Cardiac atrium fibroblast (primary cell): ENCODE data around the gene PAXX. TPM values are rescaled to one million over a fixed set of nuclear protein-coding genes. Genes with fewer than 3 reads are reported as not detected.

ENCODE experiments used
- total RNA-seq: library from RNA; depleted of rRNA; stranded (reverse); fragments of >200 nt; gene quantifications from 2 replicates; pipeline ENCODE4 v1.2.3, GENCODE V29; 2015

PAXX gene, protein sequence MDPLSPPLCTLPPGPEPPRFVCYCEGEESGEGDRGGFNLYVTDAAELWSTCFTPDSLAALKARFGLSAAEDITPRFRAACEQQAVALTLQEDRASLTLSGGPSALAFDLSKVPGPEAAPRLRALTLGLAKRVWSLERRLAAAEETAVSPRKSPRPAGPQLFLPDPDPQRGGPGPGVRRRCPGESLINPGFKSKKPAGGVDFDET
- 17.7 and 29.2 TPM in 2 replicates for total RNA-seq

DNA sequence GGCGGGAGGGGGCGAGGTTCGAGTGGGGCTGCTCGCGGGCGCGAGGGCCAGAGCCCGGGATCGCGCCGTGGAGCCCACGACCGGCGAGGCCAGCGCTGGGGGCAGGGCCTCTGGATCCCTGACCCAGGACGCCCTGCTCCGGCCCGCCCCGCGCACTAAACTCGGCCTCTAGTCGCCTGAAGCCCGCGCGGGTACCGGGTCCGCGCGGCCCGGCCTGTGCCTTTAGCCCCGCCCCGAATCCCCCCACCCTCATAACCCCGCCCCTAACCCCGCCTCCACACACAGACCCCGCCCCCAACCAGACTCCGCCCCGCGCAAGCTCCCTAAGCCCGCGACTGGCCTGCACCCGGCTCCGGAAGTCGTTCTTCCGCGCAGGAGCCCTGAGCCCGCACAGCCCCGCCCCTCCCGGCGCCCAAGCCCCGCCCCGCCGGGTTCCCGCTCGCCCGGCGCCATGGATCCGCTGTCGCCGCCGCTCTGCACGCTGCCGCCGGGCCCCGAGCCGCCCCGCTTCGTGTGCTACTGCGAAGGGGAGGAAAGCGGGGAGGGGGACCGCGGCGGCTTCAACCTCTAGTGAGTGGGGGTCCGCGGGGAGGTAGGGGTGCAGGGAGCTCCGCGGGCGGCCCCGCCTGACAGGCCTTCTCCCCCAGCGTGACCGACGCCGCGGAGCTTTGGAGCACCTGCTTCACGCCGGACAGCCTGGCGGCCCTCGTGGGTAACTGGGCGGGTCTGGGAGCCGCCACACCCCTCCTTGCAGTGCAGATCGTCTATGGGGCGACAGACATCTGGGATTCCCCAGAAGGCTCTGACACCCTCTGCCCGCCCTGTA is at the start of gene PAXX:
PAXX (plus strand) TSS at position 430 of the 826 bp plus-strand sequence; CDS start at position 452, 22 bp downstream.

GRCh38 chr9:136944519-136945332 is 47.5 kb upstream of the PAXX start, which contains the start of the genes C8G and FBXW5:
Gene C8G, plus strand, starts transcription at chr9:136945243. Its CDS starts 78 bp downstream, at chr9:136945321.
Gene FBXW5, minus strand, starts transcription at chr9:136944738. Its CDS starts 655 bp downstream, at chr9:136944083.

GRCh38 chr9:136951541-136952320 is 40.5 kb upstream of the PAXX start, which contains the start of gene LCN12:
Gene LCN12, plus strand, starts transcription at chr9:136952273. Its CDS starts 55 bp downstream, at chr9:136952328.

GRCh38 chr9:136977223-136977622 is 15.0 kb upstream of the PAXX start, which contains the start of gene PTGDS:
Gene PTGDS, plus strand, starts transcription at chr9:136977504. Its CDS starts 75 bp downstream, at chr9:136977579.

GRCh38 chr9:136982232-136983051 is 9.8 kb upstream of the PAXX start, which contains the start of gene LCNL1:
Gene LCNL1, plus strand, starts transcription at chr9:136982993. Its CDS starts 594 bp downstream, at chr9:136983587.

DNA sequence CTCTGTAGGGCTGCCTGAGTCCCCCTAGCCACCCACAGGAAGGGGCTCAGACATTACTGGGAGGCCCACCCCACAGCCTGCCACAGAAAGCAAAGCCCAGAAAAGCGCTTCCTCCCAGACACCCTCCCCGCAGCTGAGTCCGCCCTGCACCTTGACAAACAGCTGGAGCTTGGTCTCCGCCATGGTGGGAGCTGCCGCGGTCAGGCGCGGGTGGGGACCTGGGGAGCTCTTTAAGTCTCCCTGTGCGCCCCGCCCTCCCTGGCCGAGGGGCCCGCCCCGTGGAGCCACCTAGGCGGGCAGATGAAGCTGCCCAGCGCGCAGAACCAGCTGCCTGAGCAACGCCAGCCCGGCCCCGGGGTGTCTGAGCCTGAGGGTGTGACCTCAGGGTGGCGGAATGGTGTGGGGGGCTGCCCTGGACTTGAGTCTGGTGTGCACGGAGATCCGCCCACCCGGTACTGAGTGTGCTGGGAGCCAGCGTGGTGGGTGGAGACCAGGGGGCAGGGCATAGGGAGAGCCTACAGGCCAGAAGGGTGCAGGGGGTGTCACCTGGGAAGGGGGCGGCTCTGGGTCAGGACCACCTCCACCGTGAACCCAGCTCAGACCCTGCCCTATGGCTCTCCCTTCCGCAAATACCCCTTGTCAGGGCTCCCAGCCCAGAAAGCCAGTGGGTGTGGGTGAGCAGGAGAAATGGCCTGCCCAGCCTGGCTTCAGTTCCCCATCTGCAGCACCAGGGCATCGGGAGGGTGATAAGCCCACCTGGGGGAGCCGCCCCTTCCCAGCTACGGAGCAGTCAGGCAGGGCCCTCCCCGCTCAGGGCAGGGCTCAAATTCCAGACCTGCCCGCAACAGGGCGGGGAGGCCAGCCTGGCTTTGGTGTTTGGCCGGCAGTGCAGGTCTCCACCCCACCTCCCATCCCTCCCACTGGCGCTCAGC is 4.4 kb downstream of the PAXX start, which contains the start of gene CLIC3:
CLIC3 (minus strand) TSS at position 208 of the 932 bp plus-strand sequence; CDS start at position 183, 25 bp downstream.

DNA sequence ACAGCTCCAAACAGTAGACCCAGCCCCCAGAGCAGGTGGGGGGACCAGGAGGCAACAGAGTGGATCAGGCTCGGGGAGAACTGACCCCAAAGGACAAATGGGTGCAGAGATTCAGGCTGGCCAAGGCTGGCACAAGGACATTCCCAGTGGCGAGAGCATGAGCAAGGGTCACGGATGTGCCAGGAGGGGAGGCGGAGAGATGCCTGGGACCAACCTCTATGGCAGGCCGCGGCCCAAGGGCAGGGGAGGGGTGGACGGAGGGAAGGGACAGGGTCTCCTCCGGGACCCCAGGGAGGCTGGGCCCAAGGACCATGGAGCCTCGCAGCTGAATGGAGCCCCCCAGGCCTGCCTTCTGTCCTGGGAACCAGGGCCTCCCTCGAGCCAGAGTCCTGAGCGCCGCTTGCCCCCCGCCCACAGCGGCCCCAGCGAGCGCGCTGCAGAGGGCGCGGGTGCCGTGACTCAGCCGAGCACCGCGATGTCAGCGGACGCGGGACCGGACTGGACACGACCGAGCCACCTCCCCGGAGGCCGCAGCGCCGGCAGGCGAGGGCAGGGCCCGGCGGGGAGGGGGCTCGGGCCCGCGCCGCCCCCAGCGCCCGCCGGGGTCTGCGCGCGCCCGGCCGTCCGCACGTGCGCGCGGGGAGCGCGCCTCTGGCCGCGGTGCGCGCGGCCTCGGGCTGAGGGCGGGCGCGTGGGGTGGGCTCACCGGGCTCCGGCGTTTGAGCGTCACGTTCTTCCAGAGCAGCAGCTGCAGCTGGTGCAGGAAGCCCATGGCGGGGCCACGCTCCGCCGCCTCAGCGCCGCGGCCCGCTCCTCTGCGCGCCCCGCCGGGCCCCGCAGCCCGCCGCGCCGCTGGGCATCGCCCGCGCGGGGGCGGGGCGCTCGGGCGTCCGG is 35.4 kb downstream of the PAXX start, which contains the start of gene ABCA2:
ABCA2 (minus strand) TSS at position 869 of the 894 bp plus-strand sequence; CDS start at position 772, 97 bp downstream.

GRCh38 chr9:137031904-137032640 is 39.9 kb downstream of the PAXX start, which contains the start of gene FUT7:
Gene FUT7, minus strand, starts transcription at chr9:137032088. Its CDS starts 97 bp downstream, at chr9:137031991.

Other genes with a start within 250 kb of the PAXX start
- gene LCN10, start 249.5 kb upstream of the PAXX start, total RNA-seq: not detected in 2 replicates
- not detected in 2 replicates for gene LCN6, start 243.9 kb upstream of the PAXX start, total RNA-seq
- not detected in 2 replicates for gene LCN8, start 234.2 kb upstream of the PAXX start, total RNA-seq
- gene LCN15, start 227.9 kb upstream of the PAXX start, total RNA-seq: not detected in 2 replicates
- gene TMEM141, start 201.1 kb upstream of the PAXX start, total RNA-seq: 104 and 151 TPM in 2 replicates
- 0.18 and 1.6 TPM in 2 replicates for gene CCDC183, start 196.1 kb upstream of the PAXX start, total RNA-seq
- gene RABL6, start 184.5 kb upstream of the PAXX start, total RNA-seq: 68.2 and 77.4 TPM in 2 replicates
- 1.5 and 2.7 TPM in 2 replicates for gene AJM1, start 149.9 kb upstream of the PAXX start, total RNA-seq
- 118 and 128 TPM in 2 replicates for gene PHPT1, start 143.0 kb upstream of the PAXX start, total RNA-seq
- gene MAMDC4, start 140.1 kb upstream of the PAXX start, total RNA-seq: 3.2 and 3.6 TPM in 2 replicates
- 376 and 413 TPM in 2 replicates for gene EDF1, start 126.1 kb upstream of the PAXX start, total RNA-seq
- 3.4 and 6.6 TPM in 2 replicates for gene TRAF2, start 105.9 kb upstream of the PAXX start, total RNA-seq
- gene FBXW5, start 47.7 kb upstream of the PAXX start, total RNA-seq: 121 and 137 TPM in 2 replicates
- not detected in 2 replicates for gene C8G, start 47.2 kb upstream of the PAXX start, total RNA-seq
- not detected in 2 replicates for gene LCN12, start 40.1 kb upstream of the PAXX start, total RNA-seq
- gene PTGDS, start 14.9 kb upstream of the PAXX start, total RNA-seq: 4.5 and 15.2 TPM in 2 replicates
- gene LCNL1, start 9.4 kb upstream of the PAXX start, total RNA-seq: not detected in 2 replicates
- gene CLIC3, start 4.1 kb downstream of the PAXX start, total RNA-seq: 4.7 and 16.8 TPM in 2 replicates
- gene ABCA2, start 35.8 kb downstream of the PAXX start, total RNA-seq: 12.3 and 23.8 TPM in 2 replicates
- not detected in 2 replicates for gene FUT7, start 39.7 kb downstream of the PAXX start, total RNA-seq
- gene NPDC1, start 53.8 kb downstream of the PAXX start, total RNA-seq: 51.2 and 71.8 TPM in 2 replicates
- gene ENTPD2, start 61.6 kb downstream of the PAXX start, total RNA-seq: not detected in 2 replicates
- 0.18 and 2.6 TPM in 2 replicates for gene SAPCD2, start 78.1 kb downstream of the PAXX start, total RNA-seq
- 8.5 and 10.7 TPM in 2 replicates for gene UAP1L1, start 85.1 kb downstream of the PAXX start, total RNA-seq
- 86.1 and 101 TPM in 2 replicates for gene MAN1B1, start 94.6 kb downstream of the PAXX start, total RNA-seq
- gene DPP7, start 122.3 kb downstream of the PAXX start, total RNA-seq: 136 and 138 TPM in 2 replicates
- not detected in 2 replicates for gene GRIN1, start 146.7 kb downstream of the PAXX start, total RNA-seq
- gene LRRC26, start 177.6 kb downstream of the PAXX start, total RNA-seq: not detected in 2 replicates
- gene TMEM210, start 179.6 kb downstream of the PAXX start, total RNA-seq: not detected in 2 replicates
- gene ANAPC2, start 196.1 kb downstream of the PAXX start, total RNA-seq: 13.5 and 20.3 TPM in 2 replicates
- gene SSNA1, start 196.3 kb downstream of the PAXX start, total RNA-seq: 52.2 and 74.0 TPM in 2 replicates
- gene TPRN, start 208.3 kb downstream of the PAXX start, total RNA-seq: 5.8 and 7.2 TPM in 2 replicates
- 26.7 and 38.4 TPM in 2 replicates for gene TMEM203, start 213.2 kb downstream of the PAXX start, total RNA-seq
- gene NDOR1, start 213.3 kb downstream of the PAXX start, total RNA-seq: 8.3 and 9.4 TPM in 2 replicates
- gene RNF208, start 229.8 kb downstream of the PAXX start, total RNA-seq: 0.16 TPM in 1 of 2 replicates, not detected in the other
- gene CYSRT1, start 232.8 kb downstream of the PAXX start, total RNA-seq: not detected in 2 replicates
- gene RNF224, start 235.1 kb downstream of the PAXX start, total RNA-seq: not detected in 2 replicates
- not detected in 2 replicates for gene SLC34A3, start 238.5 kb downstream of the PAXX start, total RNA-seq
- gene TUBB4B, start 248.9 kb downstream of the PAXX start, total RNA-seq: 223 and 269 TPM in 2 replicates